HFFc6 (cell line): Measurements from ENCODE around the gene CYTH2. TPM values are rescaled to one million over a fixed set of nuclear protein-coding genes. Genes with fewer than 3 reads are reported as not detected.

Experiments used
- DNase-seq: peaks from one replicate; pipeline ENCODE4 v3.0.0-alpha.2; 2018
- H3K27ac Mint-ChIP-seq: 2 replicates; pipeline ENCODE4 v1.8.0; 2020; ENCODE audit warnings: mild to moderate bottlenecking, mixed read lengths
- H3K27me3 Mint-ChIP-seq: 2 replicates; pipeline ENCODE4 v1.8.0; 2021; ENCODE audit warnings: mild to moderate bottlenecking, moderate library complexity, mixed read lengths; ENCODE audit not compliant: insufficient read depth
- H3K36me3 Mint-ChIP-seq: 2 replicates; pipeline ENCODE4 v1.8.0; 2021; ENCODE audit warnings: low read depth, mixed read lengths
- H3K4me1 Mint-ChIP-seq: 2 replicates; pipeline ENCODE4 v1.8.0; 2020; ENCODE audit warnings: low read depth, mixed read lengths
- H3K4me3 Mint-ChIP-seq: 2 replicates; pipeline ENCODE4 v1.8.0; 2020; ENCODE audit warnings: mild to moderate bottlenecking, moderate library complexity, mixed read lengths
- H3K9me3 Mint-ChIP-seq: 2 replicates; pipeline ENCODE4 v1.8.0; 2020; ENCODE audit warnings: mild to moderate bottlenecking, mixed read lengths
- CTCF ChIP-seq: fragments of 200-600 bp; sonication (generic); IDR thresholded peaks from 2 replicates; pipeline ENCODE4 v1.5.0; 2021; ENCODE audit warnings: antibody characterized with exemption, mild to moderate bottlenecking
- total RNA-seq, 6 experiments: library from RNA; stranded (reverse); fragmentation: NEBNext Ultra II Directional; extraction: Animal tissue kit (Norgen Biotek cat#: 25700); gene quantifications; 2 replicates in 1 of 6; 3 replicates in 5 of 6; pipeline ENCODE4 v1.2.3, GENCODE V29; 2021

CYTH2 gene
- total RNA-seq, 6 experiments from 2014 or later: 46.2 to 49.5 (median 47.1) TPM

- H3K36me3 Mint-ChIP-seq: peaks cover 13% of the 10 kb centered on the region
- no peak for TF ChIP-seq CTCF
- no peak for DNase-seq
- H3K4me1 Mint-ChIP-seq: peaks cover 16% of the 10 kb centered on the region
- H3K9me3 Mint-ChIP-seq: no peaks in the 10 kb centered on the region
- H3K4me3 Mint-ChIP-seq: peak overlapping the region; percentile 88
- H3K27me3 Mint-ChIP-seq: no peaks in the 10 kb centered on the region; the same call in none of the 2 replicates
- H3K27ac Mint-ChIP-seq: peak overlapping the region; percentile 98
Measured at GRCh38 chr19:48444129-48444935, 24.8 kb upstream of the CYTH2 start.

GRCh38 chr19:48444936-48445200 is 24.3 kb upstream of the CYTH2 start:
- Mint-ChIP-seq H3K4me3 (peak overlapping the region; percentile 88), H3K4me1 (peaks cover 16% of the 10 kb centered on the region), H3K36me3 (peaks cover 13% of the 10 kb centered on the region), H3K27ac (peak overlapping the region; percentile 98), H3K27me3 (no peaks in the 10 kb centered on the region; the same call in none of the 2 replicates), H3K9me3 (no peaks in the 10 kb centered on the region)
- TF ChIP-seq CTCF: no peak
- no peak for DNase-seq

- H3K4me3 Mint-ChIP-seq: peak overlapping the region; percentile 88
- no peaks in the 10 kb centered on the region; the same call in none of the 2 replicates for H3K27me3 Mint-ChIP-seq
- peaks cover 13% of the 10 kb centered on the region for H3K36me3 Mint-ChIP-seq
- peak; percentile 94 for DNase-seq
- H3K4me1 Mint-ChIP-seq: peaks cover 16% of the 10 kb centered on the region
- TF ChIP-seq CTCF: peak; percentile 81
- H3K9me3 Mint-ChIP-seq: no peaks in the 10 kb centered on the region
- peak overlapping the region; percentile 98 for H3K27ac Mint-ChIP-seq
Measured at GRCh38 chr19:48445256-48445605, 23.9 kb upstream of the CYTH2 start.

- Mint-ChIP-seq H3K27me3 (no peaks in the 10 kb centered on the region; the same call in none of the 2 replicates), H3K4me1 (peaks cover 16% of the 10 kb centered on the region), H3K36me3 (peaks cover 13% of the 10 kb centered on the region), H3K4me3 (peak within 1 kb of the TSS; percentile 88), H3K27ac (peak within 1 kb of the TSS; percentile 98), H3K9me3 (no peaks in the 10 kb centered on the region)
- peak; percentile 96 for DNase-seq
- peak; percentile 46; the same call in 1 of the 2 replicates for TF ChIP-seq CTCF
Measured at GRCh38 chr19:48445606-48446481, 23.3 kb upstream of the CYTH2 start, which contains the start of gene GRWD1. TSS of gene GRWD1 (plus strand) at chr19:48445983. CDS start at chr19:48446006, 23 bp downstream.

- Mint-ChIP-seq H3K4me3 (peak overlapping the region; percentile 88), H3K4me1 (peaks cover 16% of the 10 kb centered on the region), H3K9me3 (no peaks in the 10 kb centered on the region), H3K36me3 (peaks cover 13% of the 10 kb centered on the region), H3K27ac (peak overlapping the region; percentile 98), H3K27me3 (no peaks in the 10 kb centered on the region; the same call in none of the 2 replicates)
- no peak for TF ChIP-seq CTCF
- DNase-seq: no peak
Measured at GRCh38 chr19:48446579-48446978, 22.6 kb upstream of the CYTH2 start.
